ENCODE data around the gene GRIP2. TPM values are rescaled to one million over a fixed set of nuclear protein-coding genes. Genes with fewer than 3 reads are reported as not detected.

GRIP2 gene
- total and polyA plus RNA-seq, 2 of the 4 experiments (the other 2 are of a cell fraction): 0.05 TPM; not detected in 1

- ATAC-seq (ENCODE audit: low read depth) (no peak), DNase-seq (no peak)
- Histone ChIP-seq H4K8ac (ENCODE audit: low read depth in 2 of 2, low read length in 2 of 2) (no peak overlapping the region), H2BK20ac (ENCODE audit: low read depth, low read length) (no peak overlapping the region), H3K27me3 (ENCODE audit: control insufficient read depth, insufficient read depth, low read length) (no peaks in the 10 kb centered on the region), H4K20me1 (ENCODE audit: insufficient read depth, low read length) (no peaks in the 10 kb centered on the region), H2BK5ac (ENCODE audit: low read depth, low read length, poor library complexity, severe bottlenecking) (no peak overlapping the region), H3K18ac (ENCODE audit: low read depth, low read length) (no peak overlapping the region), H2BK120ac (ENCODE audit: low read depth, low read length) (no peak overlapping the region), H3K23ac (ENCODE audit: low read depth, low read length) (no peak overlapping the region), H2AK9ac (replicated peaks; ENCODE audit: low read depth, low read length, poor library complexity) (no peak overlapping the region), H2AFZ (replicated peaks; ENCODE audit: low read length, poor library complexity) (no peak overlapping the region), H3K36me3 (ENCODE audit: control insufficient read depth, insufficient read depth, low read length) (peaks cover 62% of the 10 kb centered on the region), H4K91ac (ENCODE audit: insufficient read depth, low read depth, low read length) (no peak overlapping the region), H3K14ac (replicated peaks; ENCODE audit: low read depth, low read length) (no peak overlapping the region), H3K9ac (ENCODE audit: low read depth, low read length) (no peak overlapping the region), H2AK5ac (ENCODE audit: low read depth, low read length) (no peak overlapping the region), H4K5ac (ENCODE audit: low read depth, low read length) (no peak overlapping the region), H3K56ac (ENCODE audit: extremely low read depth, insufficient read depth, low read length) (no peak overlapping the region), H3K4me3 (ENCODE audit: insufficient read depth, low read depth, low read length) (no peak overlapping the region), H3K4ac (ENCODE audit: low read depth, low read length) (no peak overlapping the region), H3K9me1 (ENCODE audit: insufficient read depth, low read length) (peaks cover 12% of the 10 kb centered on the region), H3K27ac (ENCODE audit: insufficient read depth, low read length) (no peak overlapping the region), H2BK15ac (ENCODE audit: low read depth, low read length) (no peak overlapping the region), H3K4me1 (ENCODE audit: control insufficient read depth, insufficient read depth, low read length) (peaks cover 4% of the 10 kb centered on the region; the same call in 1 of the 2 replicates), H3K79me1 (ENCODE audit: low read depth in 1 of 2, low read length in 2 of 2) (no peaks in the 10 kb centered on the region), H3K4me2 (ENCODE audit: low read depth, low read length) (no peak overlapping the region), H3K9me3 (ENCODE audit: control insufficient read depth, insufficient read depth, low read length) (no peaks in the 10 kb centered on the region)
- ChIA-PET POLR2A (ENCODE audit: unreplicated experiment) (no interaction called here), CTCF (no interaction called here)
- in situ Hi-C loops (cut with MboI; ENCODE audit: low sequenced_read_pairs) (no loop called here), intact Hi-C loops (cut with micrococcal nuclease) (no loop called here), dilution Hi-C loops (cut with HindIII; ENCODE audit: low sequenced_read_pairs, unreplicated experiment) (no loop called here)
- BruUV-seq (replicated peaks): no TSS peak
- no peak for TF ChIP-seq RAD21 (IDR thresholded peaks at IDR 0.05; ENCODE audit: low read length)
- no peak for TF ChIP-seq FOS (IDR thresholded peaks at IDR 0.05; ENCODE audit: low read depth, low read length)
- TF ChIP-seq, protein P1, sequence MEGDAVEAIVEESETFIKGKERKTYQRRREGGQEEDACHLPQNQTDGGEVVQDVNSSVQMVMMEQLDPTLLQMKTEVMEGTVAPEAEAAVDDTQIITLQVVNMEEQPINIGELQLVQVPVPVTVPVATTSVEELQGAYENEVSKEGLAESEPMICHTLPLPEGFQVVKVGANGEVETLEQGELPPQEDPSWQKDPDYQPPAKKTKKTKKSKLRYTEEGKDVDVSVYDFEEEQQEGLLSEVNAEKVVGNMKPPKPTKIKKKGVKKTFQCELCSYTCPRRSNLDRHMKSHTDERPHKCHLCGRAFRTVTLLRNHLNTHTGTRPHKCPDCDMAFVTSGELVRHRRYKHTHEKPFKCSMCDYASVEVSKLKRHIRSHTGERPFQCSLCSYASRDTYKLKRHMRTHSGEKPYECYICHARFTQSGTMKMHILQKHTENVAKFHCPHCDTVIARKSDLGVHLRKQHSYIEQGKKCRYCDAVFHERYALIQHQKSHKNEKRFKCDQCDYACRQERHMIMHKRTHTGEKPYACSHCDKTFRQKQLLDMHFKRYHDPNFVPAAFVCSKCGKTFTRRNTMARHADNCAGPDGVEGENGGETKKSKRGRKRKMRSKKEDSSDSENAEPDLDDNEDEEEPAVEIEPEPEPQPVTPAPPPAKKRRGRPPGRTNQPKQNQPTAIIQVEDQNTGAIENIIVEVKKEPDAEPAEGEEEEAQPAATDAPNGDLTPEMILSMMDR (conservative IDR thresholded peaks at IDR 0.05; ENCODE audit: low read depth, low read length): no peak
- no CpG with 5 or more reads among the region's 3 CpGs for WGBS, 2 experiments (ENCODE audit: extremely low coverage in 2 of 2, insufficient read length in 1 of 2)
Measured at GRCh38 chr3:14485981-14486380, 54.2 kb downstream of the GRIP2 start.

Data from IMR-90 (cell line).